Keratinocyte (primary cell): ENCODE measurements around the gene MALAT1. TPM values are rescaled to one million over a fixed set of nuclear protein-coding genes. Genes with fewer than 3 reads are reported as not detected.
A peak's percentile ranks its signal among the peaks of the same experiment; 100 is the strongest.

Experiments used
- DNase-seq: peaks from one replicate; pipeline ENCODE4 v3.0.0-alpha.2; 2011; ENCODE audit warnings: low read depth, missing footprints, low spot score
- FAIRE-seq: peaks from 2 replicates; lab custom pipeline; 2011; peaks lifted over from hg19 to GRCh38; lab: Jason Lieb, UNC
- H2AFZ ChIP-seq: 2 replicates; pipeline ENCODE4 v1.6.0; 2012; ENCODE audit warnings: low read length, control low read depth, inconsistent platforms; ENCODE audit not compliant: control insufficient read depth
- H3K27ac ChIP-seq: 2 replicates; pipeline ENCODE4 v1.5.1; 2011; ENCODE audit warnings: low read length; ENCODE audit not compliant: control insufficient read depth, insufficient read depth
- H3K27me3 ChIP-seq: 3 replicates; pipeline ENCODE4 v1.6.0; 2011; ENCODE audit warnings: low read length; ENCODE audit not compliant: control insufficient read depth, insufficient read depth; ENCODE audit errors: extremely low read depth
- H3K36me3 ChIP-seq, 2 experiments: 2 replicates in 1 of 2; 3 replicates in 1 of 2; pipeline ENCODE4 v1.5.1; 2011; ENCODE audit warnings: low read length in 2 of 2, mild to moderate bottlenecking in 1 of 2; ENCODE audit not compliant: control insufficient read depth in 2 of 2, insufficient read depth in 2 of 2; ENCODE audit errors: extremely low read depth in 1 of 2
- H3K4me1 ChIP-seq: 3 replicates; pipeline ENCODE4 v1.5.1; 2011; ENCODE audit warnings: low read length; ENCODE audit not compliant: control insufficient read depth, insufficient read depth; ENCODE audit errors: extremely low read depth
- H3K4me2 ChIP-seq: 3 replicates; pipeline ENCODE4 v1.6.0; 2011; ENCODE audit warnings: low read depth, low read length; ENCODE audit not compliant: control insufficient read depth, insufficient read depth; ENCODE audit errors: extremely low read depth
- H3K4me3 ChIP-seq, 3 experiments: fragments of 200-600 bp in 1 of 3; sonication (generic) in 1 of 3; 2 replicates in 2 of 3; 3 replicates in 1 of 3; pipeline ENCODE4 v1.5.1; 2011 to 2016; ENCODE audit warnings: low read length in 3 of 3, mild to moderate bottlenecking in 3 of 3, control low read depth in 2 of 3, inconsistent platforms in 1 of 3, low read depth in 1 of 3, mixed read lengths in 1 of 3, mixed run types in 1 of 3, moderate library complexity in 1 of 3; ENCODE audit not compliant: control insufficient read depth in 2 of 3, insufficient read depth in 2 of 3; ENCODE audit errors: extremely low read depth in 1 of 3
- H3K79me2 ChIP-seq: 2 replicates; pipeline ENCODE4 v1.6.0; 2012; ENCODE audit warnings: low read length; ENCODE audit not compliant: control insufficient read depth, insufficient read depth
- H3K9ac ChIP-seq: 3 replicates; pipeline ENCODE4 v1.6.0; 2011; ENCODE audit warnings: low read length; ENCODE audit not compliant: control insufficient read depth, insufficient read depth; ENCODE audit errors: extremely low read depth
- H3K9me1 ChIP-seq: 3 replicates; pipeline ENCODE4 v1.6.0; 2011; ENCODE audit warnings: low read length; ENCODE audit not compliant: control insufficient read depth, insufficient read depth; ENCODE audit errors: extremely low read depth
- H3K9me3 ChIP-seq: 2 replicates; pipeline ENCODE4 v1.5.1; 2012; ENCODE audit warnings: low read depth, low read length; ENCODE audit not compliant: control insufficient read depth
- H4K20me1 ChIP-seq: 3 replicates; pipeline ENCODE4 v1.6.0; 2011; ENCODE audit warnings: low read length; ENCODE audit not compliant: control insufficient read depth, insufficient read depth; ENCODE audit errors: extremely low read depth
- EZH2 ChIP-seq: IDR thresholded peaks from one replicate; pipeline ENCODE4 v1.6.1; 2012; ENCODE audit warnings: inconsistent platforms, mild to moderate bottlenecking, low read length, moderate library complexity
- dilution Hi-C: fragments of 300-500 bp; cut with MboI; formaldehyde crosslinking; loops from one replicate; pipeline ENCODE4 v1.7.0; 2020; ENCODE audit warnings: low sequenced_read_pairs; ENCODE audit not compliant: extremely low pct_ligation_motif_present
- polyA plus RNA-seq, 5 experiments: library from polyadenylated mRNA; depleted of rRNA in 3 of 5; stranded (reverse) in 3 of 5; stranded (forward) in 1 of 5; unstranded in 1 of 5; fragments of >200 nt; gene quantifications; 1 replicate in 1 of 5; 2 replicates in 3 of 5; 3 replicates in 1 of 5; pipeline versions ENCODE4 v1.2.1 to v1.2.3, GENCODE V29; 2011 to 2012; ENCODE audit warnings: missing spikeins in 2 of 5, low read depth in 1 of 5, low replicate concordance in 1 of 5
- TF ChIP-seq, protein P1 (sequence below), 3 experiments: IDR thresholded peaks in 1 of 3; conservative IDR thresholded peaks in 1 of 3; optimal IDR thresholded peaks in 1 of 3; 2 replicates in 2 of 3; 3 replicates in 1 of 3; pipeline versions ENCODE3 to v1.5.1; 2011; ENCODE audit warnings: low read length in 3 of 3, mild to moderate bottlenecking in 3 of 3, moderate library complexity in 2 of 3, control low read depth in 1 of 3, inconsistent platforms in 1 of 3; ENCODE audit not compliant: insufficient read depth in 2 of 3; ENCODE audit errors: extremely low read depth in 1 of 3

MALAT1 gene
- polyA plus RNA-seq, 1 donor (not counting 4 experiments of a cell fraction or from before 2014, with no cell fraction given), result 1,768 TPM

DNA sequence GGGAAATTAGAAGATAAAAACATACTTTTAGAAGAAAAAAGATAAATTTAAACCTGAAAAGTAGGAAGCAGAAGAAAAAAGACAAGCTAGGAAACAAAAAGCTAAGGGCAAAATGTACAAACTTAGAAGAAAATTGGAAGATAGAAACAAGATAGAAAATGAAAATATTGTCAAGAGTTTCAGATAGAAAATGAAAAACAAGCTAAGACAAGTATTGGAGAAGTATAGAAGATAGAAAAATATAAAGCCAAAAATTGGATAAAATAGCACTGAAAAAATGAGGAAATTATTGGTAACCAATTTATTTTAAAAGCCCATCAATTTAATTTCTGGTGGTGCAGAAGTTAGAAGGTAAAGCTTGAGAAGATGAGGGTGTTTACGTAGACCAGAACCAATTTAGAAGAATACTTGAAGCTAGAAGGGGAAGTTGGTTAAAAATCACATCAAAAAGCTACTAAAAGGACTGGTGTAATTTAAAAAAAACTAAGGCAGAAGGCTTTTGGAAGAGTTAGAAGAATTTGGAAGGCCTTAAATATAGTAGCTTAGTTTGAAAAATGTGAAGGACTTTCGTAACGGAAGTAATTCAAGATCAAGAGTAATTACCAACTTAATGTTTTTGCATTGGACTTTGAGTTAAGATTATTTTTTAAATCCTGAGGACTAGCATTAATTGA, 1.0 kb downstream of the MALAT1 start:
- Histone ChIP-seq H3K4me1 (peaks cover 27% of the 10 kb centered on the region), H3K9ac (peak overlapping the region; percentile 98), H3K9me1 (no peaks in the 10 kb centered on the region), H3K36me3 (peaks cover 4 to 39% of the 10 kb centered on the region in 2 experiments), H3K27ac (peak overlapping the region; percentile 100), H2AFZ (no peak overlapping the region), H4K20me1 (peaks cover 41% of the 10 kb centered on the region), H3K4me2 (peak overlapping the region; percentile 100), H3K27me3 (no peaks in the 10 kb centered on the region), H3K4me3 (peak overlapping the region; percentile 48 to 99 (median 94)), H3K9me3 (no peaks in the 10 kb centered on the region), H3K79me2 (peaks cover 80% of the 10 kb centered on the region)
- TF ChIP-seq, protein P1, sequence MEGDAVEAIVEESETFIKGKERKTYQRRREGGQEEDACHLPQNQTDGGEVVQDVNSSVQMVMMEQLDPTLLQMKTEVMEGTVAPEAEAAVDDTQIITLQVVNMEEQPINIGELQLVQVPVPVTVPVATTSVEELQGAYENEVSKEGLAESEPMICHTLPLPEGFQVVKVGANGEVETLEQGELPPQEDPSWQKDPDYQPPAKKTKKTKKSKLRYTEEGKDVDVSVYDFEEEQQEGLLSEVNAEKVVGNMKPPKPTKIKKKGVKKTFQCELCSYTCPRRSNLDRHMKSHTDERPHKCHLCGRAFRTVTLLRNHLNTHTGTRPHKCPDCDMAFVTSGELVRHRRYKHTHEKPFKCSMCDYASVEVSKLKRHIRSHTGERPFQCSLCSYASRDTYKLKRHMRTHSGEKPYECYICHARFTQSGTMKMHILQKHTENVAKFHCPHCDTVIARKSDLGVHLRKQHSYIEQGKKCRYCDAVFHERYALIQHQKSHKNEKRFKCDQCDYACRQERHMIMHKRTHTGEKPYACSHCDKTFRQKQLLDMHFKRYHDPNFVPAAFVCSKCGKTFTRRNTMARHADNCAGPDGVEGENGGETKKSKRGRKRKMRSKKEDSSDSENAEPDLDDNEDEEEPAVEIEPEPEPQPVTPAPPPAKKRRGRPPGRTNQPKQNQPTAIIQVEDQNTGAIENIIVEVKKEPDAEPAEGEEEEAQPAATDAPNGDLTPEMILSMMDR (optimal IDR thresholded peaks at IDR 0.05 in 1 of 3, IDR thresholded peaks at IDR 0.05 in 1 of 3, conservative IDR thresholded peaks at IDR 0.05 in 1 of 3; ENCODE audit: extremely low read depth in 1 of 3, insufficient read depth in 2 of 3, low read length in 3 of 3), result no peak
- no peak for TF ChIP-seq EZH2
- DNase-seq (no peak), FAIRE-seq (no peak)
- dilution Hi-C loops, result no loop called here

DNA sequence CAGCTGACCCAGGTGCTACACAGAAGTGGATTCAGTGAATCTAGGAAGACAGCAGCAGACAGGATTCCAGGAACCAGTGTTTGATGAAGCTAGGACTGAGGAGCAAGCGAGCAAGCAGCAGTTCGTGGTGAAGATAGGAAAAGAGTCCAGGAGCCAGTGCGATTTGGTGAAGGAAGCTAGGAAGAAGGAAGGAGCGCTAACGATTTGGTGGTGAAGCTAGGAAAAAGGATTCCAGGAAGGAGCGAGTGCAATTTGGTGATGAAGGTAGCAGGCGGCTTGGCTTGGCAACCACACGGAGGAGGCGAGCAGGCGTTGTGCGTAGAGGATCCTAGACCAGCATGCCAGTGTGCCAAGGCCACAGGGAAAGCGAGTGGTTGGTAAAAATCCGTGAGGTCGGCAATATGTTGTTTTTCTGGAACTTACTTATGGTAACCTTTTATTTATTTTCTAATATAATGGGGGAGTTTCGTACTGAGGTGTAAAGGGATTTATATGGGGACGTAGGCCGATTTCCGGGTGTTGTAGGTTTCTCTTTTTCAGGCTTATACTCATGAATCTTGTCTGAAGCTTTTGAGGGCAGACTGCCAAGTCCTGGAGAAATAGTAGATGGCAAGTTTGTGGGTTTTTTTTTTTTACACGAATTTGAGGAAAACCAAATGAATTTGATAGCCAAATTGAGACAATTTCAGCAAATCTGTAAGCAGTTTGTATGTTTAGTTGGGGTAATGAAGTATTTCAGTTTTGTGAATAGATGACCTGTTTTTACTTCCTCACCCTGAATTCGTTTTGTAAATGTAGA, 1.7 kb downstream of the MALAT1 start:
- H3K9me1 ChIP-seq, result no peaks in the 10 kb centered on the region
- H3K9me3 ChIP-seq, result no peaks in the 10 kb centered on the region
- H4K20me1 ChIP-seq, result peaks cover 48% of the 10 kb centered on the region
- H3K4me1 ChIP-seq, result peaks cover 28% of the 10 kb centered on the region
- peaks cover 84% of the 10 kb centered on the region for H3K79me2 ChIP-seq
- H3K4me3 ChIP-seq, result peak overlapping the region; percentile 48 to 99 (median 94)
- H3K27me3 ChIP-seq, result no peaks in the 10 kb centered on the region
- peak overlapping the region; percentile 100 for H3K27ac ChIP-seq
- H3K36me3 ChIP-seq, result peaks cover 6 to 46% of the 10 kb centered on the region in 2 experiments
- DNase-seq (no peak), FAIRE-seq (no peak)
- dilution Hi-C loops, result no loop called here
- peak overlapping the region; percentile 100 for H3K4me2 ChIP-seq
- TF ChIP-seq EZH2, result no peak
- TF ChIP-seq, protein P1 (optimal IDR thresholded peaks at IDR 0.05 in 1 of 3, IDR thresholded peaks at IDR 0.05 in 1 of 3, conservative IDR thresholded peaks at IDR 0.05 in 1 of 3; ENCODE audit: extremely low read depth in 1 of 3, insufficient read depth in 2 of 3, low read length in 3 of 3), result no peak
- H3K9ac ChIP-seq, result peak overlapping the region; percentile 98
- no peak overlapping the region for H2AFZ ChIP-seq
